Measurements from ENCODE around the gene GFY. TPM values are rescaled to one million over a fixed set of nuclear protein-coding genes. Genes with fewer than 3 reads are reported as not detected.
"Not testable (repeated sequence)": the region's sequence is repeated elsewhere in the genome, so short reads cannot be mapped to it uniquely, and the experiment has no call there.

GFY gene
- total RNA-seq, 2 experiments from 2014 or later, result not detected

GRCh38 chr19:49453757-49454240 is 28.6 kb downstream of the GFY start:
- no peaks in the 10 kb centered on the region for H3K27me3 Mint-ChIP-seq (ENCODE audit: low read depth)
- H3K4me3 Mint-ChIP-seq, result peak overlapping the region; percentile 100
- intact Hi-C loops (cut with micrococcal nuclease), result loop anchor here (1.0 to 10.0 kb wide), 10 partner anchors 17 to 1091 kb away; partner anchors contain the start of genes AP2A1, C19orf73, CD37 and LIN7B
- no peak for DNase-seq
- peaks cover 18% of the 10 kb centered on the region for H3K36me3 Mint-ChIP-seq (ENCODE audit: low read depth)
- H3K9me3 Mint-ChIP-seq, result no peaks in the 10 kb centered on the region
- peak overlapping the region; percentile 100 for H3K27ac Mint-ChIP-seq
- peaks cover 39% of the 10 kb centered on the region for H3K4me1 Mint-ChIP-seq (ENCODE audit: low read depth)
- CTCF ChIA-PET, result interaction anchor here (1.3 to 2.1 kb wide), 3 partner anchors 17 to 22 kb away, joined by 3 to 10 read pairs (median 9); partner anchors contain the start of gene FLT3LG

GRCh38 chr19:49455773-49456172 is 30.6 kb downstream of the GFY start:
- DNase-seq, result no peak
- intact Hi-C loops (cut with micrococcal nuclease), result loop anchor here (10.0 kb wide), 1 partner anchor 341 kb away; the partner anchor contains the start of genes C19orf73, LIN7B and PPFIA3
- no peaks in the 10 kb centered on the region for H3K9me3 Mint-ChIP-seq
- peak overlapping the region; percentile 0 for H3K27ac Mint-ChIP-seq
- peaks cover 12% of the 10 kb centered on the region for H3K36me3 Mint-ChIP-seq (ENCODE audit: low read depth)
- peaks cover 23% of the 10 kb centered on the region for H3K4me1 Mint-ChIP-seq (ENCODE audit: low read depth)
- no peaks in the 10 kb centered on the region for H3K27me3 Mint-ChIP-seq (ENCODE audit: low read depth)
- no peak overlapping the region for H3K4me3 Mint-ChIP-seq
- CTCF ChIA-PET, result interaction anchor here (0.6 to 3.4 kb wide), 3 partner anchors 17 to 23 kb away, joined by 3 to 9 read pairs (median 4); no protein-coding TSS in a partner anchor

- H3K9me3 Mint-ChIP-seq, result no peaks in the 10 kb centered on the region
- no peak for DNase-seq
- peaks cover 20% of the 10 kb centered on the region for H3K4me1 Mint-ChIP-seq (ENCODE audit: low read depth)
- CTCF ChIA-PET, result interaction anchor here (0.6 to 3.4 kb wide), 3 partner anchors 15 to 23 kb away, joined by 3 to 9 read pairs (median 4); no protein-coding TSS in a partner anchor
- peaks cover 12% of the 10 kb centered on the region for H3K36me3 Mint-ChIP-seq (ENCODE audit: low read depth)
- H3K27ac Mint-ChIP-seq, result peak overlapping the region; percentile 0
- H3K27me3 Mint-ChIP-seq (ENCODE audit: low read depth), result no peaks in the 10 kb centered on the region
- intact Hi-C loops (cut with micrococcal nuclease), result loop anchor here (10.0 kb wide), 1 partner anchor 342 kb away; the partner anchor contains the start of genes C19orf73, LIN7B and PPFIA3
- H3K4me3 Mint-ChIP-seq, result no peak overlapping the region
These were observed 31.1 kb downstream of the GFY start for GRCh38 chr19:49456326-49456725.

GRCh38 chr19:49458567-49458903 is 33.3 kb downstream of the GFY start:
- Mint-ChIP-seq H3K9me3 (no peaks in the 10 kb centered on the region), H3K36me3 (ENCODE audit: low read depth) (peaks cover 7% of the 10 kb centered on the region), H3K4me3 (no peak overlapping the region), H3K27ac (no peak overlapping the region), H3K4me1 (ENCODE audit: low read depth) (peaks cover 12% of the 10 kb centered on the region), H3K27me3 (ENCODE audit: low read depth) (no peaks in the 10 kb centered on the region)
- CTCF ChIA-PET, result interaction anchor here (0.6 kb wide), 1 partner anchor 12 kb away, joined by 3 read pairs; no protein-coding TSS in a partner anchor
- intact Hi-C loops (cut with micrococcal nuclease), result loop anchor here (10.0 kb wide), 1 partner anchor 344 kb away; the partner anchor contains the start of genes C19orf73, LIN7B and PPFIA3
- no peak for DNase-seq

GRCh38 chr19:49459388-49459787 is 34.2 kb downstream of the GFY start:
- Mint-ChIP-seq H3K36me3 (ENCODE audit: low read depth) (peaks cover 7% of the 10 kb centered on the region), H3K27me3 (ENCODE audit: low read depth) (no peaks in the 10 kb centered on the region), H3K4me3 (no peak overlapping the region), H3K27ac (no peak overlapping the region), H3K4me1 (ENCODE audit: low read depth) (peaks cover 12% of the 10 kb centered on the region), H3K9me3 (no peaks in the 10 kb centered on the region)
- CTCF ChIA-PET, result interaction anchor here (0.7 to 1.0 kb wide), 2 partner anchors 14 to 79 kb away, joined by 3 to 4 read pairs; partner anchors contain the start of gene FLT3LG
- no peak for DNase-seq
- intact Hi-C loops (cut with micrococcal nuclease), result loop anchor here (10.0 kb wide), 1 partner anchor 345 kb away; the partner anchor contains the start of genes C19orf73, LIN7B and PPFIA3

- H3K4me3 Mint-ChIP-seq; H3K36me3 Mint-ChIP-seq (ENCODE audit: low read depth); DNase-seq; H3K4me1 Mint-ChIP-seq (ENCODE audit: low read depth); intact Hi-C loops (cut with micrococcal nuclease); H3K27ac Mint-ChIP-seq; H3K27me3 Mint-ChIP-seq (ENCODE audit: low read depth); H3K9me3 Mint-ChIP-seq; CTCF ChIA-PET: not testable (repeated sequence)
These were observed 35.9 kb downstream of the GFY start for GRCh38 chr19:49461130-49461529.

GRCh38 chr19:49461656-49462055 is 36.5 kb downstream of the GFY start:
- no peak for DNase-seq
- Mint-ChIP-seq H3K27me3 (ENCODE audit: low read depth) (no peaks in the 10 kb centered on the region), H3K36me3 (ENCODE audit: low read depth) (peaks cover 8% of the 10 kb centered on the region), H3K4me1 (ENCODE audit: low read depth) (peaks cover 2% of the 10 kb centered on the region), H3K9me3 (no peaks in the 10 kb centered on the region), H3K4me3 (no peak overlapping the region), H3K27ac (no peak overlapping the region)
- CTCF ChIA-PET, result no interaction called here
- intact Hi-C loops (cut with micrococcal nuclease), result no loop called here

- no peaks in the 10 kb centered on the region for H3K9me3 Mint-ChIP-seq
- no peaks in the 10 kb centered on the region for H3K4me1 Mint-ChIP-seq (ENCODE audit: low read depth)
- H3K27ac Mint-ChIP-seq, result no peak overlapping the region
- H3K36me3 Mint-ChIP-seq (ENCODE audit: low read depth), result peaks cover 6% of the 10 kb centered on the region
- DNase-seq, result no peak
- no peaks in the 10 kb centered on the region for H3K27me3 Mint-ChIP-seq (ENCODE audit: low read depth)
- CTCF ChIA-PET, result no interaction called here
- no peak overlapping the region for H3K4me3 Mint-ChIP-seq
- intact Hi-C loops (cut with micrococcal nuclease), result no loop called here
These were observed 37.3 kb downstream of the GFY start for GRCh38 chr19:49462492-49462891.

GRCh38 chr19:49463960-49464740 is 39.0 kb downstream of the GFY start:
- H3K36me3 Mint-ChIP-seq (ENCODE audit: low read depth), result peaks cover 11% of the 10 kb centered on the region
- no peak for DNase-seq
- H3K9me3 Mint-ChIP-seq, result no peaks in the 10 kb centered on the region
- no peaks in the 10 kb centered on the region for H3K27me3 Mint-ChIP-seq (ENCODE audit: low read depth)
- intact Hi-C loops (cut with micrococcal nuclease), result no loop called here
- no peak overlapping the region for H3K4me3 Mint-ChIP-seq
- H3K4me1 Mint-ChIP-seq (ENCODE audit: low read depth), result peaks cover 8% of the 10 kb centered on the region
- CTCF ChIA-PET, result interaction anchor here (1.2 kb wide), 1 partner anchor 12 kb away, joined by 3 read pairs; no protein-coding TSS in a partner anchor
- no peak overlapping the region for H3K27ac Mint-ChIP-seq

GRCh38 chr19:49465371-49465770 is 40.2 kb downstream of the GFY start:
- Mint-ChIP-seq H3K4me1 (ENCODE audit: low read depth) (peaks cover 19% of the 10 kb centered on the region), H3K9me3 (no peaks in the 10 kb centered on the region), H3K4me3 (no peak overlapping the region), H3K27me3 (ENCODE audit: low read depth) (no peaks in the 10 kb centered on the region), H3K36me3 (ENCODE audit: low read depth) (peaks cover 8% of the 10 kb centered on the region), H3K27ac (no peak overlapping the region)
- no peak for DNase-seq
- CTCF ChIA-PET, result interaction anchor here (1.2 kb wide), 1 partner anchor 10 kb away, joined by 3 read pairs; no protein-coding TSS in a partner anchor
- intact Hi-C loops (cut with micrococcal nuclease), result no loop called here

- intact Hi-C loops (cut with micrococcal nuclease), result no loop called here
- Mint-ChIP-seq H3K27ac (no peak overlapping the region), H3K4me3 (no peak overlapping the region), H3K4me1 (ENCODE audit: low read depth) (peaks cover 42% of the 10 kb centered on the region), H3K36me3 (ENCODE audit: low read depth) (peaks cover 7% of the 10 kb centered on the region), H3K9me3 (no peaks in the 10 kb centered on the region), H3K27me3 (ENCODE audit: low read depth) (no peaks in the 10 kb centered on the region)
- no peak for DNase-seq
- CTCF ChIA-PET, result interaction anchor here (0.6 to 0.7 kb wide), 2 partner anchors 55 to 92 kb away, joined by 3 read pairs; no protein-coding TSS in a partner anchor
These were observed 43.0 kb downstream of the GFY start for GRCh38 chr19:49468199-49468598.

GRCh38 chr19:49468746-49469447 is 43.7 kb downstream of the GFY start:
- intact Hi-C loops (cut with micrococcal nuclease), result loop anchor here (1.0 kb wide), 1 partner anchor 243 kb away; no protein-coding TSS in a partner anchor
- peak; percentile 90 for DNase-seq
- Mint-ChIP-seq H3K4me3 (peak overlapping the region; percentile 43), H3K27ac (peak overlapping the region; percentile 96), H3K4me1 (ENCODE audit: low read depth) (peaks cover 48% of the 10 kb centered on the region), H3K9me3 (no peaks in the 10 kb centered on the region), H3K36me3 (ENCODE audit: low read depth) (peaks cover 7% of the 10 kb centered on the region), H3K27me3 (ENCODE audit: low read depth) (no peaks in the 10 kb centered on the region)
- CTCF ChIA-PET, result interaction anchor here (0.6 to 2.7 kb wide), 5 partner anchors 10 to 167 kb away, joined by 3 to 18 read pairs (median 5); no protein-coding TSS in a partner anchor
